ENCODE data around the gene TMEM141. TPM values are rescaled to one million over a fixed set of nuclear protein-coding genes. Genes with fewer than 3 reads are reported as not detected.

TMEM141 gene
- total and polyA plus RNA-seq, 10 of the 15 experiments (the other 5 are each of a cell fraction or from before 2014, with no cell fraction given): 7.8 to 48.6 (median 34.4) TPM

DNA sequence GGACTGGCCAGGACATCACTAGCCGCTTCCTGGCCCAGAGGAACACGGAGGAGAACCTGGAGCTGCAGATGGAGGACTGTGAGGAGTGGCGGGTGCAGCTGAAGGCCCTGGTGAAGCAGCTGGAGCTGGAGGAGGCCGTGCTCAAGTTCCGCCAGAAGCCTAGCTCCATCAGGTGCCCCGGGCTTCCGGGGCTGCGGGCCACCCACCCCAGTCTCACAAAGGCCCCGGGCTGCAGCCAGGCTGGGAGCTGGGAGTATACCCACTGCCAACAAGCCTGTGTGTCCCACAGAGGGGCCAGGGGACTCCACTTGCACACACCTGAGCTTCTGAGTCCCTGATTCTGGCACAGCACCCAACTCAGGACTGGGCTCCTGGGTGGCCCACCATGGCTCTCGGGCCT lies 14.9 kb downstream of the TMEM141 start:
- intact Hi-C loops (cut with micrococcal nuclease; ENCODE audit: unreplicated experiment) (loop anchor here (10.0 kb wide), 1 partner anchor 79 kb away; the partner anchor contains the start of gene TRAF2), in situ Hi-C loops (cut with MboI) (no loop called here)
- RAD21 ChIA-PET (ENCODE audit: unreplicated experiment): interaction anchor here (1.4 kb wide), 1 partner anchor 229 kb away, joined by 4 read pairs; no protein-coding TSS in a partner anchor
- no TSS peak for BruUV-seq (replicated peaks)
- CTCF ChIA-PET: interaction anchor here (0.9 to 4.4 kb wide), 8 partner anchors 12 to 386 kb away, joined by 3 to 15 read pairs (median 5); partner anchors contain the start of gene AJM1
- Histone ChIP-seq H3K4me2 (ENCODE audit: control insufficient read depth, insufficient read depth) (no peak overlapping the region; the same call in 1 of the 2 replicates), H3K27me3 (replicated peaks in 1 of 2; ENCODE audit: control insufficient read depth in 2 of 2, insufficient read depth in 2 of 2, low read length in 1 of 2) (no peaks in the 10 kb centered on the region), H3K79me2 (ENCODE audit: control insufficient read depth, insufficient read depth, low read length) (peaks cover 32% of the 10 kb centered on the region), H3K9me3 (replicated peaks; ENCODE audit: control insufficient read depth, insufficient read depth, low read length) (no peaks in the 10 kb centered on the region), H4K20me1 (ENCODE audit: control insufficient read depth, insufficient read depth) (no peaks in the 10 kb centered on the region), H3K4me3 (no peak overlapping the region), H3K27ac (ENCODE audit: control insufficient read depth, insufficient read depth) (no peak overlapping the region), H3K9ac (ENCODE audit: control insufficient read depth, insufficient read depth, low read length) (no peak overlapping the region), H3K4me1 (ENCODE audit: control insufficient read depth, insufficient read depth, low read length) (peaks cover 7% of the 10 kb centered on the region), H2AFZ (ENCODE audit: control insufficient read depth, low read depth, low read length) (no peak overlapping the region), H3K36me3 (ENCODE audit: control insufficient read depth in 2 of 2, insufficient read depth in 2 of 2, low read length in 1 of 2) (peaks cover 0 to 4% of the 10 kb centered on the region in 2 experiments; a peak in 2 of 4 replicates)
- no peak for ATAC-seq
- POLR2A ChIA-PET: interaction anchor here (0.5 to 1.2 kb wide), 3 partner anchors 9 to 344 kb away, joined by 3 to 4 read pairs (median 3); no protein-coding TSS in a partner anchor
- SMC1A ChIA-PET (ENCODE audit: uncharacterized antibody, unreplicated experiment): no interaction called here
- DNase-seq (ENCODE audit: low read depth, low spot score): no peak
- FAIRE-seq: no peak
- WGBS (ENCODE audit: insufficient coverage, insufficient replicate concordance, low lambda C conversion rate, missing lambda C conversion rate): 93% methylated on average over 10 of the region's 10 CpGs
- no peak for TF ChIP-seq EP300 (IDR thresholded peaks at IDR 0.05; ENCODE audit: borderline replicate concordance in 1 of 2, control insufficient read depth in 1 of 2, low read depth in 2 of 2, low read length in 2 of 2)
- no peak for TF ChIP-seq MYC (IDR thresholded peaks at IDR 0.05; ENCODE audit: insufficient read depth, insufficient read length, insufficient replicate concordance, low read length, severe bottlenecking)
- no peak for TF ChIP-seq BCL11A (IDR thresholded peaks at IDR 0.05; ENCODE audit: low read depth, low read length)
- no peak for TF ChIP-seq KLF5 (IDR thresholded peaks at IDR 0.05; ENCODE audit: partially characterized antibody)
- no peak for TF ChIP-seq NFYB (IDR thresholded peaks at IDR 0.05; ENCODE audit: insufficient read depth, low read depth, low read length)
- TF ChIP-seq ZSCAN29 (IDR thresholded peaks at IDR 0.05): no peak
- TF ChIP-seq NFXL1 (IDR thresholded peaks at IDR 0.05; ENCODE audit: borderline replicate concordance): no peak
- TF ChIP-seq SRF (IDR thresholded peaks at IDR 0.05; ENCODE audit: low read depth in 2 of 2, low read length in 2 of 2): no peak
- TF ChIP-seq, protein P1, sequence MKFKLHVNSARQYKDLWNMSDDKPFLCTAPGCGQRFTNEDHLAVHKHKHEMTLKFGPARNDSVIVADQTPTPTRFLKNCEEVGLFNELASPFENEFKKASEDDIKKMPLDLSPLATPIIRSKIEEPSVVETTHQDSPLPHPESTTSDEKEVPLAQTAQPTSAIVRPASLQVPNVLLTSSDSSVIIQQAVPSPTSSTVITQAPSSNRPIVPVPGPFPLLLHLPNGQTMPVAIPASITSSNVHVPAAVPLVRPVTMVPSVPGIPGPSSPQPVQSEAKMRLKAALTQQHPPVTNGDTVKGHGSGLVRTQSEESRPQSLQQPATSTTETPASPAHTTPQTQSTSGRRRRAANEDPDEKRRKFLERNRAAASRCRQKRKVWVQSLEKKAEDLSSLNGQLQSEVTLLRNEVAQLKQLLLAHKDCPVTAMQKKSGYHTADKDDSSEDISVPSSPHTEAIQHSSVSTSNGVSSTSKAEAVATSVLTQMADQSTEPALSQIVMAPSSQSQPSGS (IDR thresholded peaks at IDR 0.05; ENCODE audit: low read length): no peak
- TF ChIP-seq HDAC6 (IDR thresholded peaks at IDR 0.05; ENCODE audit: unreplicated experiment): no peak
- no peak for TF ChIP-seq NFYA (IDR thresholded peaks at IDR 0.05; ENCODE audit: borderline replicate concordance, low read depth, low read length)
- no peak for TF ChIP-seq POLR2AphosphoS2 (IDR thresholded peaks at IDR 0.05; ENCODE audit: low read depth, low read length)
- TF ChIP-seq, protein P2, sequence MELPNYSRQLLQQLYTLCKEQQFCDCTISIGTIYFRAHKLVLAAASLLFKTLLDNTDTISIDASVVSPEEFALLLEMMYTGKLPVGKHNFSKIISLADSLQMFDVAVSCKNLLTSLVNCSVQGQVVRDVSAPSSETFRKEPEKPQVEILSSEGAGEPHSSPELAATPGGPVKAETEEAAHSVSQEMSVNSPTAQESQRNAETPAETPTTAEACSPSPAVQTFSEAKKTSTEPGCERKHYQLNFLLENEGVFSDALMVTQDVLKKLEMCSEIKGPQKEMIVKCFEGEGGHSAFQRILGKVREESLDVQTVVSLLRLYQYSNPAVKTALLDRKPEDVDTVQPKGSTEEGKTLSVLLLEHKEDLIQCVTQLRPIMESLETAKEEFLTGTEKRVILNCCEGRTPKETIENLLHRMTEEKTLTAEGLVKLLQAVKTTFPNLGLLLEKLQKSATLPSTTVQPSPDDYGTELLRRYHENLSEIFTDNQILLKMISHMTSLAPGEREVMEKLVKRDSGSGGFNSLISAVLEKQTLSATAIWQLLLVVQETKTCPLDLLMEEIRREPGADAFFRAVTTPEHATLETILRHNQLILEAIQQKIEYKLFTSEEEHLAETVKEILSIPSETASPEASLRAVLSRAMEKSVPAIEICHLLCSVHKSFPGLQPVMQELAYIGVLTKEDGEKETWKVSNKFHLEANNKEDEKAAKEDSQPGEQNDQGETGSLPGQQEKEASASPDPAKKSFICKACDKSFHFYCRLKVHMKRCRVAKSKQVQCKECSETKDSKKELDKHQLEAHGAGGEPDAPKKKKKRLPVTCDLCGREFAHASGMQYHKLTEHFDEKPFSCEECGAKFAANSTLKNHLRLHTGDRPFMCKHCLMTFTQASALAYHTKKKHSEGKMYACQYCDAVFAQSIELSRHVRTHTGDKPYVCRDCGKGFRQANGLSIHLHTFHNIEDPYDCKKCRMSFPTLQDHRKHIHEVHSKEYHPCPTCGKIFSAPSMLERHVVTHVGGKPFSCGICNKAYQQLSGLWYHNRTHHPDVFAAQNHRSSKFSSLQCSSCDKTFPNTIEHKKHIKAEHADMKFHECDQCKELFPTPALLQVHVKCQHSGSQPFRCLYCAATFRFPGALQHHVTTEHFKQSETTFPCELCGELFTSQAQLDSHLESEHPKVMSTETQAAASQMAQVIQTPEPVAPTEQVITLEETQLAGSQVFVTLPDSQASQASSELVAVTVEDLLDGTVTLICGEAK (IDR thresholded peaks at IDR 0.05; ENCODE audit: borderline replicate concordance): no peak
- TF ChIP-seq MTA3 (IDR thresholded peaks at IDR 0.05; ENCODE audit: borderline replicate concordance, low read length): no peak
- no peak for TF ChIP-seq SMAD1 (IDR thresholded peaks at IDR 0.05; ENCODE audit: low read depth, partially characterized antibody)
- TF ChIP-seq, protein P3, sequence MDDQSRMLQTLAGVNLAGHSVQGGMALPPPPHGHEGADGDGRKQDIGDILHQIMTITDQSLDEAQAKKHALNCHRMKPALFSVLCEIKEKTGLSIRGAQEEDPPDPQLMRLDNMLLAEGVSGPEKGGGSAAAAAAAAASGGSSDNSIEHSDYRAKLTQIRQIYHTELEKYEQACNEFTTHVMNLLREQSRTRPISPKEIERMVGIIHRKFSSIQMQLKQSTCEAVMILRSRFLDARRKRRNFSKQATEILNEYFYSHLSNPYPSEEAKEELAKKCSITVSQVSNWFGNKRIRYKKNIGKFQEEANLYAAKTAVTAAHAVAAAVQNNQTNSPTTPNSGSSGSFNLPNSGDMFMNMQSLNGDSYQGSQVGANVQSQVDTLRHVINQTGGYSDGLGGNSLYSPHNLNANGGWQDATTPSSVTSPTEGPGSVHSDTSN (IDR thresholded peaks at IDR 0.05; ENCODE audit: insufficient replicate concordance, low read depth, low read length): no peak
- TF ChIP-seq SMARCA5 (IDR thresholded peaks at IDR 0.05): no peak
- TF ChIP-seq EED (IDR thresholded peaks at IDR 0.05; ENCODE audit: low read depth): no peak
